IMR-90 (cell line): ENCODE measurements around the gene TYRO3. TPM values are rescaled to one million over a fixed set of nuclear protein-coding genes. Genes with fewer than 3 reads are reported as not detected.

Experiments used
- ATAC-seq: fragments of 200-7000 bp; cut with Tn5 transposase; 2 replicates; pipeline ENCODE4 v1.9.1; 2020; ENCODE audit warnings: low read depth, mild to moderate bottlenecking, moderate library complexity
- BruUV-seq: library from RNA; stranded (reverse); fragments of 400-500 nt; replicated peaks from 2 replicates; lab custom pipeline; 2021; lab: Mats Ljungman, UMichigan
- CTCF ChIA-PET: fragments of 300-600 bp; formaldehyde crosslinking; extraction: SDS; loops from one replicate; lab custom pipeline; 2021; ENCODE audit warnings: antibody characterized with exemption; lab: Yijun Ruan, JAX
- POLR2A ChIA-PET: fragments of 300-600 bp; sonication (Branson Sonifier 250); formaldehyde crosslinking; loops from one replicate; lab custom pipeline; 2022; ENCODE audit warnings: antibody characterized with exemption; ENCODE audit not compliant: unreplicated experiment; lab: Charles Lee
- DNase-seq: peaks from one replicate; pipeline ENCODE4 v3.0.0; 2013
- H2AFZ ChIP-seq: replicated peaks from 2 replicates; pipeline ENCODE3; 2013; ENCODE audit warnings: low read length, mild to moderate bottlenecking; ENCODE audit not compliant: poor library complexity
- H2AK5ac ChIP-seq: 2 replicates; pipeline ENCODE4 v1.6.1; 2013; ENCODE audit warnings: low read depth, low read length, inconsistent platforms
- H2AK9ac ChIP-seq: replicated peaks from 2 replicates; pipeline ENCODE3; 2013; ENCODE audit warnings: mild to moderate bottlenecking, low read depth, low read length, moderate library complexity; ENCODE audit not compliant: poor library complexity
- H2BK120ac ChIP-seq: 2 replicates; pipeline ENCODE4 v1.6.1; 2013; ENCODE audit warnings: low read depth, low read length, inconsistent platforms
- H2BK15ac ChIP-seq: 3 replicates; pipeline ENCODE4 v1.6.1; 2013; ENCODE audit warnings: low read depth, low read length, inconsistent platforms
- H2BK20ac ChIP-seq: 2 replicates; pipeline ENCODE4 v1.6.1; 2013; ENCODE audit warnings: low read depth, mild to moderate bottlenecking, inconsistent platforms, low read length, moderate library complexity
- H2BK5ac ChIP-seq: 2 replicates; pipeline ENCODE4 v1.6.1; 2013; ENCODE audit warnings: mild to moderate bottlenecking, low read depth, low read length, inconsistent platforms; ENCODE audit not compliant: poor library complexity, severe bottlenecking
- H3K14ac ChIP-seq: replicated peaks from 2 replicates; pipeline ENCODE4 v1.6.1; 2013; ENCODE audit warnings: low read depth, low read length, inconsistent platforms
- H3K18ac ChIP-seq: 2 replicates; pipeline ENCODE4 v1.6.1; 2013; ENCODE audit warnings: low read depth, low read length, control low read depth
- H3K23ac ChIP-seq: 2 replicates; pipeline ENCODE4 v1.6.1; 2013; ENCODE audit warnings: low read depth, low read length, inconsistent platforms
- H3K27ac ChIP-seq: 2 replicates; pipeline ENCODE4 v1.5.1; 2013; ENCODE audit warnings: mild to moderate bottlenecking, control low read depth, low read length; ENCODE audit not compliant: insufficient read depth
- H3K27me3 ChIP-seq: 2 replicates; pipeline ENCODE4 v1.6.1; 2013; ENCODE audit warnings: low read length; ENCODE audit not compliant: control insufficient read depth, insufficient read depth
- H3K36me3 ChIP-seq: 2 replicates; pipeline ENCODE4 v1.6.1; 2013; ENCODE audit warnings: low read length, mixed read lengths; ENCODE audit not compliant: control insufficient read depth, insufficient read depth
- H3K4ac ChIP-seq: 2 replicates; pipeline ENCODE4 v1.6.1; 2013; ENCODE audit warnings: low read depth, low read length, inconsistent platforms
- H3K4me1 ChIP-seq: 2 replicates; pipeline ENCODE4 v1.6.1; 2013; ENCODE audit warnings: low read length, mixed read lengths; ENCODE audit not compliant: control insufficient read depth, insufficient read depth
- H3K4me2 ChIP-seq: 2 replicates; pipeline ENCODE4 v1.6.1; 2013; ENCODE audit warnings: low read depth, mild to moderate bottlenecking, control low read depth, low read length, moderate library complexity
- H3K4me3 ChIP-seq: 2 replicates; pipeline ENCODE4 v1.5.1; 2013; ENCODE audit warnings: low read depth, mild to moderate bottlenecking, control low read depth, low read length, moderate library complexity; ENCODE audit not compliant: insufficient read depth
- H3K56ac ChIP-seq: 2 replicates; pipeline ENCODE4 v1.6.1; 2013; ENCODE audit warnings: low read length, inconsistent platforms; ENCODE audit not compliant: insufficient read depth; ENCODE audit errors: extremely low read depth
- H3K79me1 ChIP-seq, 2 experiments: 2 replicates each; pipeline ENCODE4 v1.6.1; 2013; ENCODE audit warnings: low read length in 2 of 2, inconsistent platforms in 1 of 2, low read depth in 1 of 2
- H3K9ac ChIP-seq: 2 replicates; pipeline ENCODE4 v1.6.1; 2013; ENCODE audit warnings: low read depth, low read length, control low read depth
- H3K9me1 ChIP-seq: 2 replicates; pipeline ENCODE4 v1.6.1; 2013; ENCODE audit warnings: low read length, inconsistent platforms; ENCODE audit not compliant: insufficient read depth
- H3K9me3 ChIP-seq: 2 replicates; pipeline ENCODE4 v1.6.1; 2013; ENCODE audit warnings: low read length; ENCODE audit not compliant: control insufficient read depth, insufficient read depth
- H4K20me1 ChIP-seq: 2 replicates; pipeline ENCODE4 v1.6.1; 2013; ENCODE audit warnings: low read length, inconsistent platforms; ENCODE audit not compliant: insufficient read depth
- H4K5ac ChIP-seq: 2 replicates; pipeline ENCODE4 v1.6.1; 2013; ENCODE audit warnings: mild to moderate bottlenecking, low read depth, low read length, control low read depth
- H4K8ac ChIP-seq, 2 experiments: 2 replicates each; pipeline ENCODE4 v1.6.1; 2013; ENCODE audit warnings: low read depth in 2 of 2, low read length in 2 of 2, control low read depth in 1 of 2, inconsistent platforms in 1 of 2
- H4K91ac ChIP-seq: 2 replicates; pipeline ENCODE4 v1.6.1; 2013; ENCODE audit warnings: low read depth, low read length, inconsistent platforms; ENCODE audit not compliant: insufficient read depth
- BHLHE40 ChIP-seq: fragments of 150-350 bp; IDR thresholded peaks from 2 replicates; pipeline ENCODE4 v1.6.1; 2016; ENCODE audit warnings: mild to moderate bottlenecking, low read depth, low read length
- CEBPB ChIP-seq: IDR thresholded peaks from 2 replicates; pipeline ENCODE4 v1.6.1; 2012; ENCODE audit warnings: low read depth, low read length, improper control_type of control experiment
- CHD1 ChIP-seq: IDR thresholded peaks from 2 replicates; pipeline ENCODE4 v1.6.1; 2012; ENCODE audit warnings: low read depth, low read length, improper control_type of control experiment
- CTCF ChIP-seq: conservative IDR thresholded peaks from 2 replicates; pipeline ENCODE4 v1.5.1; 2012; ENCODE audit warnings: mild to moderate bottlenecking, low read depth, low read length, improper control_type of control experiment
- ELK1 ChIP-seq: fragments of 150-350 bp; IDR thresholded peaks from 2 replicates; pipeline ENCODE4 v1.6.1; 2016; ENCODE audit warnings: low read depth, mild to moderate bottlenecking, low read length, moderate library complexity, borderline replicate concordance
- FOS ChIP-seq: fragments of 150-350 bp; IDR thresholded peaks from 2 replicates; pipeline ENCODE4 v1.6.1; 2016; ENCODE audit warnings: low read depth, low read length
- MAFK ChIP-seq: IDR thresholded peaks from 2 replicates; pipeline ENCODE4 v1.6.1; 2012; ENCODE audit warnings: low read depth, low read length, improper control_type of control experiment
- MAZ ChIP-seq: IDR thresholded peaks from 2 replicates; pipeline ENCODE4 v1.6.1; 2012; ENCODE audit warnings: low read depth, mild to moderate bottlenecking, low read length, improper control_type of control experiment, moderate library complexity, borderline replicate concordance
- MXI1 ChIP-seq: IDR thresholded peaks from 2 replicates; pipeline ENCODE4 v1.6.1; 2012; ENCODE audit warnings: low read depth, mild to moderate bottlenecking, low read length, moderate library complexity, borderline replicate concordance
- NFE2L2 ChIP-seq: fragments of 150-350 bp; IDR thresholded peaks from 2 replicates; pipeline ENCODE4 v1.6.1; 2016; ENCODE audit warnings: low read depth, mild to moderate bottlenecking, low read length
- POLR2A ChIP-seq: IDR thresholded peaks from 2 replicates; pipeline ENCODE4 v1.6.1; 2012; ENCODE audit warnings: mild to moderate bottlenecking, low read depth, low read length
- RAD21 ChIP-seq: IDR thresholded peaks from 2 replicates; pipeline ENCODE4 v1.6.1; 2012; ENCODE audit warnings: low read length, improper control_type of control experiment
- RCOR1 ChIP-seq: IDR thresholded peaks from 2 replicates; pipeline ENCODE4 v1.6.1; 2012; ENCODE audit warnings: mild to moderate bottlenecking, low read length, improper control_type of control experiment; ENCODE audit not compliant: insufficient replicate concordance
- RFX5 ChIP-seq: IDR thresholded peaks from 2 replicates; pipeline ENCODE4 v1.8.0; 2012; ENCODE audit warnings: low read depth, mild to moderate bottlenecking, low read length, moderate library complexity
- SMC3 ChIP-seq: fragments of 150-350 bp; IDR thresholded peaks from 2 replicates; pipeline ENCODE4 v1.6.1; 2016; ENCODE audit warnings: low read depth, mild to moderate bottlenecking, antibody characterized with exemption, low read length, moderate library complexity
- WGBS, 2 experiments: methylation state at CpG; one replicate each; pipeline versions ENCODE4 v1.1.5 to v1.1.7; 2013; ENCODE audit warnings: missing lambda C conversion rate in 2 of 2; ENCODE audit not compliant: insufficient read length in 1 of 2; ENCODE audit errors: extremely low coverage in 2 of 2; 5-methylcytosine and 5-hydroxymethylcytosine counted together
- dilution Hi-C: fragments of 300-500 bp; cut with HindIII; formaldehyde crosslinking; loops from one replicate; pipeline ENCODE4 v1.14.3; 2018; ENCODE audit warnings: low sequenced_read_pairs; ENCODE audit not compliant: unreplicated experiment
- in situ Hi-C: fragments of 300-500 bp; cut with MboI; formaldehyde crosslinking; loops from 3 replicates; pipeline ENCODE4 v1.14.3; 2019; ENCODE audit warnings: low sequenced_read_pairs, inconsistent platforms, mixed read lengths
- intact Hi-C: fragments of 100-400 bp; cut with micrococcal nuclease; formaldehyde crosslinking; loops from 2 replicates; pipeline ENCODE4 v1.10.0; 2022
- polyA plus RNA-seq, 3 experiments: library from polyadenylated mRNA; depleted of rRNA; stranded (reverse); fragments of >200 nt; gene quantifications; 2 replicates each; pipeline ENCODE4 v1.2.3, GENCODE V29; 2012; ENCODE audit warnings: low replicate concordance in 1 of 3
- total RNA-seq: library from RNA; depleted of rRNA; stranded (reverse); fragments of >200 nt; gene quantifications from 2 replicates; pipeline ENCODE4 v1.2.3, GENCODE V29; 2012
- TF ChIP-seq, protein P1 (sequence below): fragments of 150-350 bp; IDR thresholded peaks from 2 replicates; pipeline ENCODE4 v1.6.1; 2017; ENCODE audit warnings: mild to moderate bottlenecking, antibody characterized with exemption, low read length, low read depth

TYRO3 gene
- total and polyA plus RNA-seq, 2 of the 4 experiments (the other 2 are of a cell fraction) = 11.5 to 18.4 TPM

GRCh38 chr15:41536866-41537265 is 22.1 kb upstream of the TYRO3 start:
- Histone ChIP-seq H2BK5ac (no peak overlapping the region), H4K20me1 (no peaks in the 10 kb centered on the region), H3K18ac (no peak overlapping the region), H3K27ac (no peak overlapping the region), H3K4ac (no peak overlapping the region), H2AK5ac (no peak overlapping the region), H2BK120ac (no peak overlapping the region), H3K56ac (no peak overlapping the region), H3K27me3 (no peaks in the 10 kb centered on the region), H2BK15ac (no peak overlapping the region), H3K4me1 (no peaks in the 10 kb centered on the region), H2AK9ac (no peak overlapping the region), H3K4me2 (no peak overlapping the region), H2AFZ (peak overlapping the region; percentile 3), H3K4me3 (no peak overlapping the region), H3K9me3 (no peaks in the 10 kb centered on the region), H4K5ac (no peak overlapping the region), H3K23ac (no peak overlapping the region), H3K79me1 (peaks cover 4 to 35% of the 10 kb centered on the region in 2 experiments; a peak in 1 of 4 replicates), H2BK20ac (no peak overlapping the region), H4K91ac (no peak overlapping the region), H4K8ac (no peak overlapping the region), H3K14ac (no peak overlapping the region), H3K9me1 (peaks cover 2% of the 10 kb centered on the region), H3K9ac (no peak overlapping the region), H3K36me3 (peaks cover 32% of the 10 kb centered on the region)
- ATAC-seq (no peak), DNase-seq (no peak)
- 90% methylated on average over 2 of the region's 11 CpGs; no CpG with 5 or more reads in 1 of the 2 experiments for WGBS, 2 experiments
- intact Hi-C loops (no loop called here), in situ Hi-C loops (no loop called here), dilution Hi-C loops (no loop called here)
- POLR2A ChIA-PET = no interaction called here
- CTCF ChIA-PET = no interaction called here
- BruUV-seq = no TSS peak
- TF ChIP-seq POLR2A = no peak
- TF ChIP-seq CTCF = no peak
- no peak for TF ChIP-seq BHLHE40
- no peak for TF ChIP-seq CHD1
- no peak for TF ChIP-seq ELK1
- no peak for TF ChIP-seq MAZ
- no peak for TF ChIP-seq RFX5
- TF ChIP-seq MAFK = no peak
- TF ChIP-seq, protein P1, sequence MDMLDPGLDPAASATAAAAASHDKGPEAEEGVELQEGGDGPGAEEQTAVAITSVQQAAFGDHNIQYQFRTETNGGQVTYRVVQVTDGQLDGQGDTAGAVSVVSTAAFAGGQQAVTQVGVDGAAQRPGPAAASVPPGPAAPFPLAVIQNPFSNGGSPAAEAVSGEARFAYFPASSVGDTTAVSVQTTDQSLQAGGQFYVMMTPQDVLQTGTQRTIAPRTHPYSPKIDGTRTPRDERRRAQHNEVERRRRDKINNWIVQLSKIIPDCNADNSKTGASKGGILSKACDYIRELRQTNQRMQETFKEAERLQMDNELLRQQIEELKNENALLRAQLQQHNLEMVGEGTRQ = no peak
- TF ChIP-seq RCOR1 = no peak
- TF ChIP-seq SMC3 = no peak
- no peak for TF ChIP-seq NFE2L2
- TF ChIP-seq RAD21 = no peak
- TF ChIP-seq CEBPB = no peak
- no peak for TF ChIP-seq FOS
- TF ChIP-seq MXI1 = no peak
